Activated naive CD4-positive, alpha-beta T cell treated with Interleukin-2 at 50 U/mL for 16 hours (primary cell): ENCODE data around the gene AKT2.
"Not testable (repeated sequence)": the region's sequence is repeated elsewhere in the genome, so short reads cannot be mapped to it uniquely, and the experiment has no call there.

Experiments
- DNase-seq: peaks from one replicate; pipeline ENCODE4 v3.0.0-alpha.2; 2020

The AKT2 gene

DNA sequence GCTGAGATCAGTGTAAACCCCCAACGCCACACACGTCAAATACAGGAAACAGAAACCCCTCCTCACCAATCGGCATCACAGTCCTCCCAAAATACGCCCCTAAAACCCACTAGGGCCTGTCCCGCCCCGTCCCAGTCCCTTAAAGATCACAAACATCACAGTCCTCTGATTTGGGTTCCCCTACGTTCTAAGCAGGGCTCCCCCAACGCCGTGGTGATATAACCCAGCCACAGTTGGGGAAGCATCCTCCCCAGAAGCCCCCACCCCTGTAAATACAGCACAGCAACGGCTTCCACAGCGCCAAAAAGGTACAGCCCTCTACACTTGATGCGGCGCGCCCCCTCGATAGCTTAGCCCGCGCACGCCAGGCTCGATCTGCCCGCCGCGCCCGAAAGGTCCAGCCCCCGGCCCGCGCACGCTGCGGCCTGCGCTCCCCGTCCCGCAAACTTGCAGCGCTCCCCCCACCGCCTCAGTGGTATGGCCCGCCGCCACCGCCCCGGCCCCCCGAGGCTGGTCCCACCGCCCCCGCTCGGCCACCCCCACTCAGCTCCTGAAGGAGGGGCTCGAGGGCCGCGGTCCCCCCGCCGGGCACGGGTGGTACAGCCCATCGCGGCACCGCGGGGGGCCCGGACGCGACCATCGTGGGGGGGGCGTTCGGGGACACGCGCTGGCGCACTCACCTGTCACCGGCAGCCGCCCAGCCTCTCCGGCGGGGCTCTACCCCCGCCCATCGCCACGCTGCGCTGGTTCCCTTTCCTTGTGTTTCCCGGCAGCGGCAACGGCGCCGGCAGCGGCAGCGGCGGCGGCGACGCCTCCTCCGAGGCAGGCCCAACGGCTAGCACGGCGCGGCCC, at the start of gene AKT2:
AKT2 (minus strand) TSS at position 845 of the 852 bp plus-strand sequence. CDS start 20,078 bp downstream, outside the sequence.
- peak; percentile 52 for DNase-seq

GRCh38 chr19:40333083-40333482, 47.9 kb upstream of the AKT2 start:
- DNase-seq = not testable (repeated sequence)

GRCh38 chr19:40332669-40333068, 47.5 kb upstream of the AKT2 start:
- no peak for DNase-seq

DNA sequence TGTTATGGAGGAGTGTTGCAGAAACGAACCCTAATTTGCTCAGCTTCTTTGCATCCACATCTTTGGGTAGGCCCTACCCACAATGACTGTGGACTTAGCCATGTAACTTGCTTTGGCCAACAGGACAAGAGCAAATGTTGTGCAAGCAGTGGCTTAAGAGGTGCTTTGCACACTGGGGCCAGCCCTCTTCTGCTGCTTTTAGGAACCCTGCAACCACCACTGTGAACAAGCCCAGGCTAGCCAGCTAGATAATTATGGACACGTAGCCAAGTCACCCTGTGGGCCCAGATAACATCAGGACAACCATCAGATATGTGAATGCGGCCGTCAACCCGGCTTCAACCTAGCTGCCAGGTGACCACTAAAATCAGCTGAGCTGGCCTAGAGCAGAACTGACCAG, 45.9 kb upstream of the AKT2 start:
- no peak for DNase-seq

- no peak for DNase-seq
Observed at GRCh38 chr19:40326201-40326600, 41.1 kb upstream of the AKT2 start.

- DNase-seq = no peak
Observed at GRCh38 chr19:40323705-40324104, 38.6 kb upstream of the AKT2 start.

DNA sequence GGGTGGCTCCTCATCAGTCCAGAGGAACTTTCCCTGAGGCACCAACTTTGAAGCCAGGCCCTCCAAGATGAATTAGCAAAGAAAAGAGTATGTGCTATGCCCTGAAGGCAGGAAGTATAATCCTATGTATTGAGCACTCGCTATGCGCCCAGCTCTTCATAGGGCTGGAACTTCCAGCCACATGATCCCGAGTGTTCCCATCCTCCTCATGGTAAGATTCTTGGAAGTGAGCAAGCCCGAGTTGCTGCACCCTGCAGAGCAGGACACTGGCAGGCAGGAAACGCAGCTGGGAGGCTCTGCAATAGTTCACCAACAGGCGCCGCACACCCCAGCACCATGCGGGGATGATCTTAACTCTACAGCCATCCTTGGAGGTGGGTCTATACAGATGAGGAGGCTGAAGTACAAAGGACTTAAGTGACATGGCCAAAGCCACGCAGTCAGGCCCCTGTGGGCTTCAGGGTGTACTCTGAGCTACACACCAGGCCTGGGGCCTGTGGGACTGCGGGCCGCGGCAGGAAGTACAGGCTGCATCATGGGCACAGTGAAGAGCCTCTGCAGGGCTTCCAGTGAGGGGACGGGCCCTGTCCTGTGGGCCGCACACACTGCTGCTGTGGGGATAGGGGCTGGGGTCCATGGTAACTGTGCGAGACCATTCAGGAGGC, 37.9 kb upstream of the AKT2 start:
- DNase-seq = no peak

GRCh38 chr19:40322271-40322610, 37.1 kb upstream of the AKT2 start:
- no peak for DNase-seq

DNA sequence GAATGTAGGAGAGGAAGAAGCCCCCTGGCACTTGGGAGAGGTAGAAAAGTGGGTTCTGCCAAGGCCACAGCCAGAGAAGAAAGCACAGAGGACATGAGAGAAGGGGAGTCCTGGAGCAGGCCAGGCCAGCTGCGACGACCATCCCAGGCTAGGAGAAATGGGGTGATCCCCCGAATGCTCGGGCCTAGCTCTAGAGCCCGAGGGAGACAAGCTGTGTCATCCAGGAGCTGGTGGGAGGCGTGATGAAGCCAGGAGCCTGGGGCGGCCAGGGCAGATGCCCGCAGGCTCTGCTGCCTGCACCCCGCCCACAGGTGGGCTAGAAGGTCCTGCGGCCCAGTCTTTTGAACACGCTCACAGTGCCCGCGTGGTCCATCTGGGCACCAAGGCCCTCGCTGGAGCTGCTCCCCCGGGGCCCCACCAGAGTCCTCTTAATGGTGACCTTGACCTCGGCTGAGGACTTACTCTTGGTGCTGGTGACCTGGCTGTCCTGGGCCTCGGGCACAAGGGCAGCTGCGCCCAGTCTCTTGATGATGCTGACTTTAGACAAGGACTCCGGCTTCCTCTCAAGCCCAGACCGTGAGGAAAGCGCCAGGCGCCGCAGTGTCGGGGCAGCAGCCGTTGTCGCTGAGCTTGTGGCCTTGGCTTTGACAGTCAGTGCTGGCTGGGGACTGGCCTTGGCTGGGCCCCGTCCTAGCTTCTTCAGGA, 36.6 kb upstream of the AKT2 start:
- no peak for DNase-seq

GRCh38 chr19:40321076-40321475, 35.9 kb upstream of the AKT2 start:
- DNase-seq = no peak

GRCh38 chr19:40320558-40320935, 35.4 kb upstream of the AKT2 start:
- no peak for DNase-seq

DNA sequence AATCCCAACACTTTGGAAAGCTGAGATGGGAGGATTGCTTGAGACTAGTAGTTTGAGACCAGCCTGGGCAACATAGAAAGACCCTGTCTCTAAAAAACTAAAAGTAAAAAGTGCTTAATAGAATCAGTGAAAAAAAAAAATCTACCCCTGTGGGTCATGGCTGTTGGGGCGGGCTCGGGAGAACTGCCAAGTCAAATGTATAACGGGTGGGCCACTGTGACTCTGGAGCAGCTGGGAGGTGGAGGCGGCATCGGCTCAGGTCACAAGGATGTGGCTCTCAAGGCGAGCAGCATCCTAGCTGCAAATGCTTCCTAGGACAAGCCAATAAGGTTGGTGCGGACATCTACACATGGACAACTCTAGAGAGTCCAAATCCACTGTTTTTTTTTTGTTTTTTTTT, 32.2 kb upstream of the AKT2 start:
- no peak for DNase-seq

DNA sequence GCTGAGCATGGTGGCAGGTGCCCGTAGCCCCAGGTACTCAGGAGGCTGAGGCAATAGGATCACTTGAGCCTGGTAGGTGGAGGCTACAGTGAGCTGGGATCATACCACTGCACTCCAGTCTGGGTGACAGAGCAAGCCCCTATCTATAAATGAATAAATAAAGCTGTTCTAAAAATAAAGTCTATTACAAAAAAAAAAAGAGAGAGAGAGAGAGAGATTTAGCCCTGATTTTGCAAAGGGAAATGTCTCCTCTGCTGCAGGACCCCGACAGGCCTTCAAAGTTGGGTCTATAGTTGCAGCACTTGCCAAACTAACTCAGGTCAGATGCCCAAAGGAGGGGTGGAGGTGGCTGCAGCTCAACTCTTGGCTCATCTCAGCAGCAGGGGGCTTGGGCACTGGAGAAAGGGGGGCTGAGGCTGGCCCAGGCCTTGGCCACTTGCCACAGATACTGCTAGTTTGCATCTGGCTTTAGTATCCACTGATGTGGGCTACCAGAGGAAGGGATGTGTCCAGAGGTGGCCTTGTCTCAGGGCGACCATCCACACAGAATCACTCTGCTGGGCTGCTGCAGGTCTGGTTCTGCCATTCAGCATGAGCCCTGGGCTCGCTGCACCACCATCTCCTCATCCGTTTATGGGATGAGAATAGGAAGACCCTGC, 30.8 kb upstream of the AKT2 start:
- no peak for DNase-seq

DNA sequence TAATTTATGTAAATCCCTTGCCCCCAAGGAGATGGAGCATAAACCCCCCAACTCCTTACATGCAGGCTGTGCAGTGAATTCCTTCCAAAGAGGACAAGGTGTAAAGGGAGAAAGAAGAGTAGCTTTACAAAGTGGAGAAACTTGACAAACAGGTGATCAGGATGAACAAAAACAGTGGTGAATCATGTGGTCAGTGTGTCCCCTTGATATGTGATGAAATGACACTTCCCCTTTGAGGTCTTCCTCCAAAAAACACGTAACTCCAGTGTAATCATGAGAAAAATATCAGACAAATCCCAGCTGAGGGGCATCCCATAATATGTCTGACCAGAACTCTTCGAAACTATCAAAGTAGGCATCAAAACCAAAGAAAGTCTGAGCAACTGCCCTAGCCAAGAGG, 29.5 kb upstream of the AKT2 start:
- DNase-seq = no peak

DNA sequence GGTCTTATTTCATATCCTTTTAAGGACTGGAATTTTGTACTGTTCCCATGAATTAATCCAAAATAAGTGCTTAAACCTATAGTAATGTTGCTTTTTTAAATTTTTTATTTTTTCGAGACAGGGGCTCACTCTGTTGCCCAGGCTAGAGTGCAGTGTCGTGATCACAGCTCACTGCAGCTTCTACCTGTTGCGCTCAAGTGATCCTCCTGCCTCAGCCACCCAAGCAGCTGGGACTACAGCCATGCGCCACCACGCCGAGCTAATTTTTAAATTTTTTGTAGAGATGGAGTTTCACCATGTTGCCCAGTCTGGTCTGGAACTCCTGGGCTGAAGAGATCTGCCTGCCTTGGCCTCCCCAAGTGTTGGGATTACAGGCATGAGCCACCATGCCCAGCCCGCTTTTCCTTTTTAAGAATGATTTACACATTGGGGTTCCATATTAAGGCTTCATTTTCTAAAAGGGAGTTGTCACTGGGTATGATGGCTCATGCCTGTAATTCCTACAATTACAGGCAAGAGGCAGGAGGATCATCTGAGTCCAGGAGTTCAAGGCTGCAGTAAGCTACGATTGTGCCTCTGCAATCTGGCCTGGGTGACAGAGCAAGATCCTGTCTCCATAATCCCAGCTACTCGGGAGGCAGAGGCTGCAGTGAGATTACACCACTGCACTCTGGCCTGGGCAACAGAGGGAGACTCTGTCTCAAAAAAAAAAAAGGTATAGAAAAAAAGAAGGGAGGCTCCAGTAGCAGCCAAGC, 28.3 kb upstream of the AKT2 start:
- DNase-seq = no peak

DNA sequence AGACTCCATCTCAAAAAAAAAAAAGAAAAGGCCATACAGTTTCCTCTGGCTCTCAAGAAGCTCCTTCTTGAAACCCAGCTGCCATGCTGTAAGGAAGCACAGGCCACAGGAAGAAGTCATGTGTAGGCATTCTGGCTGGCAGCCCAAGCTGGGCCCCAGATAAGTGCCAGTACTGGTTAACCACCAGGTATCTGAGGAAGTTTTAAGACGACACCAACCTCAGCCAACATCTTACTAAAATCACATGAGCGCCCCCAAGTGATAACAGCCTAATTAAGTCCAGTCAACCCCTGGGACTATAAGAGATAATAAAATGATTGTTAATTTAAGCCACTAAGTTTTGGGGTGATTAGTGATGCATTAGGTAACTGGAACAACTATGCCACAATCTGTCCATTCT, 27.4 kb upstream of the AKT2 start:
- no peak for DNase-seq

DNA sequence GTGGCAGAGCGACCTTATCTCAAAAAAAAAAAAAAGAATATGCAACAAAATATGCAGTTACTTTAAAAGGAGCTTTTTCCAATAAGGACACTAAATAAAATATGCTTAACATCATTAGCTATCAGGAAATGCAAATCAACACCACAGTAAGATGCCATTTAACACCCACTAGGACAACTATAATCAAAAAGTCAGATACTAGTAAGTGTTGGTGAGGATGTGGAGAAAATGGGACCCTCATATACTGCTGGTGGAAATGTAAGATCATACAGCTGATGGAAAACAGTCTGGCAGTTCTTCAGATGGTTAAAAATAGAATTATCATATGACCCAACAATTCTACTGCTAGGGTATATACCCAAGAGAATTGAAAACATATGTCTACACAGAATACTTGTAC, 24.5 kb upstream of the AKT2 start:
- DNase-seq = no peak

GRCh38 chr19:40305403-40305802, 20.3 kb upstream of the AKT2 start:
- peak; percentile 68 for DNase-seq

DNA sequence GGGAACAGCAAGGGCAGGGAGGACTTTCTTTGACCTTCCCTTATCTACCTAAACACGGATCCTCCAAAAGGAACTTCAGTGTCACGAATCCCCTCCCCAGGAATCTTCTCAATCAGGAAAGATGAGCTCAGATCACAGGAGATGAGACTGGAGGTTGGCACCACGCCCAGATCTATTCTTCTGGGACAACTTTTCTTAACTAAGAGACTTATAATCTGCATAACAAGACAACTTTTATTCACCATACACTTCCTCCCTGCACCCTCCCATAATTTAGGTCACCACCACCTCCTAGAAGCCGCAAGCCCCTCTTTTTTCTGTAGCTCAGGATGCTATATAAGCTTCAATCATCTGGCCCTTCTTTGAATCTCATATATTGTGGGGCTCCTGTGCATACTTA, 19.2 kb upstream of the AKT2 start:
- DNase-seq = no peak

- no peak for DNase-seq
Observed at GRCh38 chr19:40303765-40304164, 18.6 kb upstream of the AKT2 start.

- DNase-seq = no peak
Observed at GRCh38 chr19:40302224-40303011, 17.3 kb upstream of the AKT2 start.

GRCh38 chr19:40300668-40301067, 15.5 kb upstream of the AKT2 start:
- no peak for DNase-seq
